Measurements from ENCODE around the gene OSCP1. TPM values are rescaled to one million over a fixed set of nuclear protein-coding genes. Genes with fewer than 3 reads are reported as not detected.

The OSCP1 gene
- total RNA-seq, 1 donor from 2014 or later, result not detected

- intact Hi-C loops (cut with micrococcal nuclease), result loop anchor here (1.0 to 10.0 kb wide), 19 partner anchors 11 to 1421 kb away; partner anchors contain the start of genes ADPRS, AGO1, AGO3 and C1orf122
These were observed 63.7 kb downstream of the OSCP1 start for GRCh38 chr1:36386265-36387140.

- intact Hi-C loops (cut with micrococcal nuclease), result loop anchor here (1.0 to 10.0 kb wide), 19 partner anchors 12 to 1422 kb away; partner anchors contain the start of genes ADPRS, AGO1, AGO3 and C1orf122
These were observed 64.6 kb downstream of the OSCP1 start, which contains the start of gene STK40 for GRCh38 chr1:36385410-36386264. STK40 (minus strand) TSS chr1:36385924; CDS start chr1:36361332, 24,592 bp downstream.

- intact Hi-C loops (cut with micrococcal nuclease), result loop anchor here (5.0 to 10.0 kb wide), 5 partner anchors 500 to 1423 kb away; partner anchors contain the start of genes AGO1, C1orf122, CDCA8 and SFPQ
These were observed 65.5 kb downstream of the OSCP1 start for GRCh38 chr1:36384542-36385409.

- intact Hi-C loops (cut with micrococcal nuclease), result loop anchor here (10.0 kb wide), 3 partner anchors 498 to 1312 kb away; partner anchors contain the start of genes AGO1, CDCA8 and SFPQ
These were observed 67.0 kb downstream of the OSCP1 start for GRCh38 chr1:36383240-36383639.

- intact Hi-C loops (cut with micrococcal nuclease), result loop anchor here (10.0 kb wide), 3 partner anchors 498 to 1312 kb away; partner anchors contain the start of genes AGO1, CDCA8 and SFPQ
These were observed 67.6 kb downstream of the OSCP1 start for GRCh38 chr1:36382669-36383068.

- intact Hi-C loops (cut with micrococcal nuclease), result loop anchor here (10.0 kb wide), 3 partner anchors 497 to 1313 kb away; partner anchors contain the start of genes AGO1, CDCA8 and SFPQ
These were observed 68.0 kb downstream of the OSCP1 start for GRCh38 chr1:36382231-36382630.

- intact Hi-C loops (cut with micrococcal nuclease), result loop anchor here (10.0 kb wide), 3 partner anchors 497 to 1313 kb away; partner anchors contain the start of genes AGO1, CDCA8 and SFPQ
These were observed 68.8 kb downstream of the OSCP1 start for GRCh38 chr1:36381405-36381804.

GRCh38 chr1:36380782-36381181 is 69.5 kb downstream of the OSCP1 start:
- intact Hi-C loops (cut with micrococcal nuclease), result loop anchor here (10.0 kb wide), 3 partner anchors 496 to 1314 kb away; partner anchors contain the start of genes AGO1, CDCA8 and SFPQ

GRCh38 chr1:36380143-36380619 is 70.1 kb downstream of the OSCP1 start:
- intact Hi-C loops (cut with micrococcal nuclease), result loop anchor here (10.0 kb wide), 3 partner anchors 495 to 1315 kb away; partner anchors contain the start of genes AGO1, CDCA8 and SFPQ

GRCh38 chr1:36377791-36378492 is 72.3 kb downstream of the OSCP1 start:
- intact Hi-C loops (cut with micrococcal nuclease), result no loop called here

- intact Hi-C loops (cut with micrococcal nuclease), result no loop called here
These were observed 77.6 kb downstream of the OSCP1 start for GRCh38 chr1:36372617-36373016.

- intact Hi-C loops (cut with micrococcal nuclease), result loop anchor here (1.0 kb wide), 9 partner anchors 9 to 269 kb away; partner anchors contain the start of genes EVA1B, LSM10, SH3D21 and TRAPPC3
These were observed 81.0 kb downstream of the OSCP1 start for GRCh38 chr1:36369061-36369861.

Other genes with a start within 250 kb of the OSCP1 start
- gene THRAP3, start 226.0 kb downstream of the OSCP1 start, total RNA-seq, result 139 and 146 TPM in 2 replicates
- gene SH3D21, start 144.1 kb downstream of the OSCP1 start, total RNA-seq, result 6.5 and 7.2 TPM in 2 replicates
- gene EVA1B, start 126.8 kb downstream of the OSCP1 start, total RNA-seq, result 11.6 and 11.9 TPM in 2 replicates
- gene STK40, start 64.5 kb downstream of the OSCP1 start, total RNA-seq, result 64.6 and 65.7 TPM in 2 replicates
- gene LSM10, start 52.5 kb downstream of the OSCP1 start, total RNA-seq, result 48.3 and 48.6 TPM in 2 replicates
- 82.2 and 83.0 TPM in 2 replicates for gene MRPS15, start 13.9 kb upstream of the OSCP1 start, total RNA-seq
- gene CSF3R, start 32.5 kb upstream of the OSCP1 start, total RNA-seq, result 0.95 and 1.1 TPM in 2 replicates